Astrocyte of the spinal cord (primary cell): ENCODE data around the gene GHR.
A peak's percentile ranks its signal among the peaks of the same experiment; 100 is the strongest.

Source experiments
- DNase-seq: peaks from one replicate; pipeline ENCODE4 v3.0.0; 2011; ENCODE audit warnings: low read depth, low spot score
- H3K4me3 ChIP-seq: 2 replicates; pipeline ENCODE4 v1.5.1; 2011; ENCODE audit warnings: low read depth, mild to moderate bottlenecking, low read length, moderate library complexity
- CTCF ChIP-seq: IDR thresholded peaks from 2 replicates; pipeline ENCODE4 v1.5.1; 2012; ENCODE audit warnings: low read depth, mild to moderate bottlenecking, low read length, inconsistent platforms
- in situ Hi-C: cut with HindIII; loops from 2 replicates; pipeline ENCODE4 v1.10.0; 2017; ENCODE audit warnings: low sequenced_read_pairs

Gene GHR

GRCh38 chr5:42606464-42606869, 183.2 kb downstream of the GHR start:
- no peak for TF ChIP-seq CTCF
- in situ Hi-C loops = no loop called here
- no peak for DNase-seq
- no peak overlapping the region for H3K4me3 ChIP-seq

GRCh38 chr5:42611437-42611836, 188.2 kb downstream of the GHR start:
- no peak overlapping the region for H3K4me3 ChIP-seq
- no peak for DNase-seq
- in situ Hi-C loops = no loop called here
- TF ChIP-seq CTCF = no peak

- TF ChIP-seq CTCF = no peak
- DNase-seq = peak; percentile 68
- H3K4me3 ChIP-seq = no peak overlapping the region
- in situ Hi-C loops = no loop called here
Measured at GRCh38 chr5:42612750-42613366, 189.6 kb downstream of the GHR start.

GRCh38 chr5:42614509-42614908, 191.3 kb downstream of the GHR start:
- no peak overlapping the region for H3K4me3 ChIP-seq
- in situ Hi-C loops = no loop called here
- peak; percentile 53 for DNase-seq
- TF ChIP-seq CTCF = no peak

GRCh38 chr5:42620579-42621216, 197.5 kb downstream of the GHR start:
- no peak for DNase-seq
- in situ Hi-C loops = no loop called here
- H3K4me3 ChIP-seq = no peak overlapping the region
- TF ChIP-seq CTCF = no peak

GRCh38 chr5:42621242-42621641, 198.0 kb downstream of the GHR start:
- H3K4me3 ChIP-seq = no peak overlapping the region
- DNase-seq = no peak
- TF ChIP-seq CTCF = no peak
- in situ Hi-C loops = no loop called here
